GM23338 (cell line): ENCODE data around the gene PCDH12. TPM values are rescaled to one million over a fixed set of nuclear protein-coding genes. Genes with fewer than 3 reads are reported as not detected.

Experiments
- ATAC-seq: fragments of 200-7000 bp; cut with Tn5 transposase; 3 replicates; pipeline ENCODE4 v1.9.1; 2020
- DNase-seq: peaks from one replicate; pipeline ENCODE4 v3.0.0-alpha.2; 2015; ENCODE audit warnings: low spot score
- H2AFZ ChIP-seq: fragments of 200-600 bp; sonication (generic); 2 replicates; pipeline ENCODE4 v1.8.0; 2016; ENCODE audit warnings: antibody characterized with exemption, mild to moderate bottlenecking, moderate library complexity
- H3F3A ChIP-seq: fragments of 200-600 bp; sonication (generic); replicated peaks from 2 replicates; pipeline ENCODE4 v1.8.0; 2017; ENCODE audit warnings: antibody characterized with exemption, mixed run types, low read depth
- H3K27ac ChIP-seq: fragments of 200-600 bp; sonication (generic); 2 replicates; pipeline ENCODE4 v1.6.1; 2016; ENCODE audit warnings: low read depth
- H3K27me3 ChIP-seq: fragments of 200-600 bp; sonication (generic); 2 replicates; pipeline ENCODE4 v1.8.0; 2016; ENCODE audit warnings: mild to moderate bottlenecking, mixed run types, moderate library complexity; ENCODE audit not compliant: insufficient read depth
- H3K36me3 ChIP-seq: fragments of 200-600 bp; sonication (generic); 2 replicates; pipeline ENCODE4 v1.8.0; 2016; ENCODE audit warnings: mild to moderate bottlenecking; ENCODE audit not compliant: insufficient read depth
- H3K4me1 ChIP-seq: fragments of 200-600 bp; sonication (generic); 2 replicates; pipeline ENCODE4 v1.8.0; 2016; ENCODE audit warnings: mild to moderate bottlenecking, moderate library complexity; ENCODE audit not compliant: insufficient read depth
- H3K4me2 ChIP-seq: fragments of 200-600 bp; sonication (generic); 2 replicates; pipeline ENCODE4 v1.7.1; 2017; ENCODE audit warnings: mixed run types
- H3K4me3 ChIP-seq: fragments of 200-600 bp; sonication (generic); 2 replicates; pipeline ENCODE4 v1.6.1; 2016; ENCODE audit warnings: mixed run types
- H3K79me2 ChIP-seq: fragments of 200-600 bp; sonication (generic); replicated peaks from 2 replicates; pipeline ENCODE4 v1.8.0; 2017; ENCODE audit warnings: mild to moderate bottlenecking; ENCODE audit not compliant: insufficient read depth
- H3K9me2 ChIP-seq: fragments of 200-600 bp; sonication (generic); 2 replicates; pipeline ENCODE4 v1.8.0; 2017; ENCODE audit not compliant: insufficient read depth
- H4K20me1 ChIP-seq: fragments of 200-600 bp; sonication (generic); replicated peaks from 2 replicates; pipeline ENCODE4 v1.8.0; 2017; ENCODE audit warnings: mild to moderate bottlenecking; ENCODE audit not compliant: insufficient read depth
- H3K27ac Mint-ChIP-seq: 2 replicates; pipeline ENCODE4 v1.8.0; 2020; ENCODE audit warnings: inconsistent platforms, mild to moderate bottlenecking, moderate library complexity, mixed read lengths
- H3K27me3 Mint-ChIP-seq: 3 replicates; pipeline ENCODE4 v1.8.0; 2022; ENCODE audit warnings: low read depth, mild to moderate bottlenecking, moderate library complexity, mixed read lengths, inconsistent platforms; ENCODE audit not compliant: insufficient read depth, poor library complexity
- H3K36me3 Mint-ChIP-seq: 3 replicates; pipeline ENCODE4 v1.8.0; 2021; ENCODE audit warnings: low read depth, mild to moderate bottlenecking, inconsistent platforms, moderate library complexity, mixed read lengths
- H3K4me1 Mint-ChIP-seq: 3 replicates; pipeline ENCODE4 v1.8.0; 2020; ENCODE audit warnings: mild to moderate bottlenecking, inconsistent platforms, mixed read lengths
- H3K4me3 Mint-ChIP-seq: 3 replicates; pipeline ENCODE4 v1.8.0; 2021; ENCODE audit warnings: moderate library complexity, mild to moderate bottlenecking, inconsistent platforms, mixed read lengths
- H3K9me3 Mint-ChIP-seq: 3 replicates; pipeline ENCODE4 v1.8.0; 2020; ENCODE audit warnings: moderate library complexity, mild to moderate bottlenecking, inconsistent platforms, mixed read lengths
- CREB1 ChIP-seq: fragments of 250-450 bp; sonication (Bioruptor Pico); IDR thresholded peaks from 2 replicates; pipeline ENCODE4 v1.5.0; 2020; ENCODE audit warnings: low read depth, mild to moderate bottlenecking, moderate library complexity
- JUNB ChIP-seq: IDR thresholded peaks from one replicate; pipeline ENCODE4 v1.6.1; 2016; ENCODE audit warnings: antibody characterized with exemption; ENCODE audit not compliant: unreplicated experiment
- NANOG ChIP-seq: IDR thresholded peaks from 2 replicates; pipeline ENCODE4 v1.6.1; 2016; ENCODE audit warnings: antibody characterized with exemption, borderline replicate concordance
- POLR2AphosphoS5 ChIP-seq: IDR thresholded peaks from 2 replicates; pipeline ENCODE4 v1.6.1; 2016; ENCODE audit warnings: antibody characterized with exemption, low read depth
- STAT1 ChIP-seq: IDR thresholded peaks from one replicate; pipeline ENCODE4 v1.6.1; 2016; ENCODE audit warnings: antibody characterized with exemption; ENCODE audit not compliant: unreplicated experiment
- ZNF331 ChIP-seq: fragments of 250-450 bp; sonication (Bioruptor Pico); IDR thresholded peaks from 2 replicates; pipeline ENCODE4 v1.5.0; 2020; ENCODE audit warnings: low read depth, mild to moderate bottlenecking, moderate library complexity
- polyA plus RNA-seq: library from polyadenylated mRNA; unstranded; fragments of >200 nt; fragmentation: Nextera tagmentation; extraction: Ambion mirVana; gene quantifications from 2 replicates; pipeline ENCODE4 v1.2.1, GENCODE V29; 2016
- total RNA-seq: library from RNA; depleted of rRNA; stranded (reverse); fragments of >200 nt; shearing (Covaris generic); gene quantifications from 2 replicates; pipeline ENCODE4 v1.2.3, GENCODE V29; 2014
- TF ChIP-seq, protein P1 (sequence below): IDR thresholded peaks from 2 replicates; pipeline ENCODE4 v1.6.1; 2016; ENCODE audit warnings: antibody characterized with exemption
- TF ChIP-seq, protein P2 (sequence below), 2 experiments: fragments of 200-600 bp in 1 of 2; sonication (generic) in 1 of 2; conservative IDR thresholded peaks; 2 replicates each; pipeline versions ENCODE4 v1.5.1 to v1.6.1; 2016 to 2017; ENCODE audit warnings: antibody characterized with exemption in 2 of 2, low read depth in 2 of 2, mild to moderate bottlenecking in 2 of 2, moderate library complexity in 1 of 2
- TF ChIP-seq, protein P3 (sequence below): fragments of 250-450 bp; sonication (Bioruptor Pico); IDR thresholded peaks from 2 replicates; pipeline ENCODE4 v1.5.0; 2020; ENCODE audit warnings: mild to moderate bottlenecking, moderate library complexity
- TF ChIP-seq, protein P4 (sequence below): IDR thresholded peaks from one replicate; pipeline ENCODE4 v1.6.1; 2018; ENCODE audit warnings: antibody characterized with exemption; ENCODE audit not compliant: unreplicated experiment

PCDH12 gene
- total and polyA plus RNA-seq, 2 experiments from 2014 or later, result 0.14 to 0.29 TPM

DNA sequence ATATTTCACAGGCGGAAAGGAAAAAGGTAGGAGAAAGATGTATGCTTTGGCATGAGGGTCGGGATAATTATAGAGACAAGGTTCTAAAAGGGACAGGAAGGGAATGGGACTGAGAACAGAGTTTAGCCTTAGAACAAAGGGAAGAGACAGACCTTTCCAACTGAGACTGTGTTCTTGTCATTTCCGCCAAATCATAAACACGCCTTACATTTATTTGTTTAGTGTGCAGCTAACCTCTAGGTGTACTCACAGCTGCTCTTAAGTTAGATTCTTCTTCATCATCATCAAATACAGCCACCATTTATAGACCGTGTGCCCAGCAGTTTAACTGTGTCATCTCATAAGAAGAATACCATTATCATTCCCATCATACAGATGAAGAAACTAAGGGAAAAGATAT is 40.2 kb downstream of the PCDH12 start:
- peaks cover 27% of the 10 kb centered on the region for H3F3A ChIP-seq
- no peaks in the 10 kb centered on the region for H3K9me2 ChIP-seq
- peaks cover 36% of the 10 kb centered on the region for H3K27me3 Mint-ChIP-seq
- no peak overlapping the region for H3K27ac Mint-ChIP-seq
- H3K27me3 ChIP-seq, result peaks cover 23% of the 10 kb centered on the region
- DNase-seq (no peak), ATAC-seq (no peak)
- no peaks in the 10 kb centered on the region for H3K36me3 ChIP-seq
- no peaks in the 10 kb centered on the region for H3K9me3 Mint-ChIP-seq
- H3K4me3 Mint-ChIP-seq, result no peak overlapping the region
- no peak overlapping the region for H3K4me2 ChIP-seq
- TF ChIP-seq JUNB (no peak), ZNF331 (no peak), NANOG (no peak)
- TF ChIP-seq, protein P1, sequence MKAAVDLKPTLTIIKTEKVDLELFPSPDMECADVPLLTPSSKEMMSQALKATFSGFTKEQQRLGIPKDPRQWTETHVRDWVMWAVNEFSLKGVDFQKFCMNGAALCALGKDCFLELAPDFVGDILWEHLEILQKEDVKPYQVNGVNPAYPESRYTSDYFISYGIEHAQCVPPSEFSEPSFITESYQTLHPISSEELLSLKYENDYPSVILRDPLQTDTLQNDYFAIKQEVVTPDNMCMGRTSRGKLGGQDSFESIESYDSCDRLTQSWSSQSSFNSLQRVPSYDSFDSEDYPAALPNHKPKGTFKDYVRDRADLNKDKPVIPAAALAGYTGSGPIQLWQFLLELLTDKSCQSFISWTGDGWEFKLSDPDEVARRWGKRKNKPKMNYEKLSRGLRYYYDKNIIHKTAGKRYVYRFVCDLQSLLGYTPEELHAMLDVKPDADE, result no peak
- H3K4me1 ChIP-seq, result peaks cover 23% of the 10 kb centered on the region
- H3K4me1 Mint-ChIP-seq, result peaks cover 26% of the 10 kb centered on the region
- H4K20me1 ChIP-seq, result no peaks in the 10 kb centered on the region
- H3K4me3 ChIP-seq, result no peak overlapping the region
- no peak overlapping the region for H2AFZ ChIP-seq
- no peaks in the 10 kb centered on the region for H3K36me3 Mint-ChIP-seq
- H3K79me2 ChIP-seq, result no peaks in the 10 kb centered on the region
- no peak overlapping the region for H3K27ac ChIP-seq

DNA sequence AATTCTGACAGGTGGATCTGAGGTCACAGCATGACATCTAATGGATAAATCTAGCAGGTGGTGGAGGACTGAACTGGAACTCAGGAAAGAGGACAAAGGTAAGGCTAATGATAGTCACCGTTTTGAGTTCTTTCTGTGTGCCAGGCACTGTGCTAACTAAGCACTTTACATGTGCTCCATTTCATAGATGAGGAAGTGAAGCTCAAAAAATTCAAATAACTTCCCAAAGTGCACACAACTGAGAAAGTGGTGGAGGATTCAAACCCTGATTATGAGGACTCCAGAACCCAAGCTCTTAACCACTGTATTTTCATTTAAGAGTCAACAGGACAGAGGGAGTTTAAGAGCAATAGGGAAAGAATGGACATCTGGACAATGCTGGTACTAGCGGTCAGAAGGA is 41.5 kb downstream of the PCDH12 start:
- Histone ChIP-seq H3K36me3 (no peaks in the 10 kb centered on the region), H3K9me2 (no peaks in the 10 kb centered on the region), H3K4me1 (peaks cover 22% of the 10 kb centered on the region), H3K27ac (no peak overlapping the region), H3F3A (peaks cover 22% of the 10 kb centered on the region), H3K4me2 (no peak overlapping the region), H3K4me3 (no peak overlapping the region), H3K79me2 (no peaks in the 10 kb centered on the region), H4K20me1 (no peaks in the 10 kb centered on the region), H3K27me3 (peaks cover 29% of the 10 kb centered on the region), H2AFZ (no peak overlapping the region)
- ATAC-seq, result no peak
- no peak for DNase-seq
- no peak overlapping the region for H3K4me3 Mint-ChIP-seq
- no peaks in the 10 kb centered on the region for H3K9me3 Mint-ChIP-seq
- peaks cover 26% of the 10 kb centered on the region for H3K4me1 Mint-ChIP-seq
- no peak overlapping the region for H3K27ac Mint-ChIP-seq
- no peaks in the 10 kb centered on the region for H3K36me3 Mint-ChIP-seq
- TF ChIP-seq, protein P2, sequence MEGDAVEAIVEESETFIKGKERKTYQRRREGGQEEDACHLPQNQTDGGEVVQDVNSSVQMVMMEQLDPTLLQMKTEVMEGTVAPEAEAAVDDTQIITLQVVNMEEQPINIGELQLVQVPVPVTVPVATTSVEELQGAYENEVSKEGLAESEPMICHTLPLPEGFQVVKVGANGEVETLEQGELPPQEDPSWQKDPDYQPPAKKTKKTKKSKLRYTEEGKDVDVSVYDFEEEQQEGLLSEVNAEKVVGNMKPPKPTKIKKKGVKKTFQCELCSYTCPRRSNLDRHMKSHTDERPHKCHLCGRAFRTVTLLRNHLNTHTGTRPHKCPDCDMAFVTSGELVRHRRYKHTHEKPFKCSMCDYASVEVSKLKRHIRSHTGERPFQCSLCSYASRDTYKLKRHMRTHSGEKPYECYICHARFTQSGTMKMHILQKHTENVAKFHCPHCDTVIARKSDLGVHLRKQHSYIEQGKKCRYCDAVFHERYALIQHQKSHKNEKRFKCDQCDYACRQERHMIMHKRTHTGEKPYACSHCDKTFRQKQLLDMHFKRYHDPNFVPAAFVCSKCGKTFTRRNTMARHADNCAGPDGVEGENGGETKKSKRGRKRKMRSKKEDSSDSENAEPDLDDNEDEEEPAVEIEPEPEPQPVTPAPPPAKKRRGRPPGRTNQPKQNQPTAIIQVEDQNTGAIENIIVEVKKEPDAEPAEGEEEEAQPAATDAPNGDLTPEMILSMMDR (conservative IDR thresholded peaks at IDR 0.05; ENCODE audit: low read depth in 2 of 2), result no peak
- TF ChIP-seq, protein P3, sequence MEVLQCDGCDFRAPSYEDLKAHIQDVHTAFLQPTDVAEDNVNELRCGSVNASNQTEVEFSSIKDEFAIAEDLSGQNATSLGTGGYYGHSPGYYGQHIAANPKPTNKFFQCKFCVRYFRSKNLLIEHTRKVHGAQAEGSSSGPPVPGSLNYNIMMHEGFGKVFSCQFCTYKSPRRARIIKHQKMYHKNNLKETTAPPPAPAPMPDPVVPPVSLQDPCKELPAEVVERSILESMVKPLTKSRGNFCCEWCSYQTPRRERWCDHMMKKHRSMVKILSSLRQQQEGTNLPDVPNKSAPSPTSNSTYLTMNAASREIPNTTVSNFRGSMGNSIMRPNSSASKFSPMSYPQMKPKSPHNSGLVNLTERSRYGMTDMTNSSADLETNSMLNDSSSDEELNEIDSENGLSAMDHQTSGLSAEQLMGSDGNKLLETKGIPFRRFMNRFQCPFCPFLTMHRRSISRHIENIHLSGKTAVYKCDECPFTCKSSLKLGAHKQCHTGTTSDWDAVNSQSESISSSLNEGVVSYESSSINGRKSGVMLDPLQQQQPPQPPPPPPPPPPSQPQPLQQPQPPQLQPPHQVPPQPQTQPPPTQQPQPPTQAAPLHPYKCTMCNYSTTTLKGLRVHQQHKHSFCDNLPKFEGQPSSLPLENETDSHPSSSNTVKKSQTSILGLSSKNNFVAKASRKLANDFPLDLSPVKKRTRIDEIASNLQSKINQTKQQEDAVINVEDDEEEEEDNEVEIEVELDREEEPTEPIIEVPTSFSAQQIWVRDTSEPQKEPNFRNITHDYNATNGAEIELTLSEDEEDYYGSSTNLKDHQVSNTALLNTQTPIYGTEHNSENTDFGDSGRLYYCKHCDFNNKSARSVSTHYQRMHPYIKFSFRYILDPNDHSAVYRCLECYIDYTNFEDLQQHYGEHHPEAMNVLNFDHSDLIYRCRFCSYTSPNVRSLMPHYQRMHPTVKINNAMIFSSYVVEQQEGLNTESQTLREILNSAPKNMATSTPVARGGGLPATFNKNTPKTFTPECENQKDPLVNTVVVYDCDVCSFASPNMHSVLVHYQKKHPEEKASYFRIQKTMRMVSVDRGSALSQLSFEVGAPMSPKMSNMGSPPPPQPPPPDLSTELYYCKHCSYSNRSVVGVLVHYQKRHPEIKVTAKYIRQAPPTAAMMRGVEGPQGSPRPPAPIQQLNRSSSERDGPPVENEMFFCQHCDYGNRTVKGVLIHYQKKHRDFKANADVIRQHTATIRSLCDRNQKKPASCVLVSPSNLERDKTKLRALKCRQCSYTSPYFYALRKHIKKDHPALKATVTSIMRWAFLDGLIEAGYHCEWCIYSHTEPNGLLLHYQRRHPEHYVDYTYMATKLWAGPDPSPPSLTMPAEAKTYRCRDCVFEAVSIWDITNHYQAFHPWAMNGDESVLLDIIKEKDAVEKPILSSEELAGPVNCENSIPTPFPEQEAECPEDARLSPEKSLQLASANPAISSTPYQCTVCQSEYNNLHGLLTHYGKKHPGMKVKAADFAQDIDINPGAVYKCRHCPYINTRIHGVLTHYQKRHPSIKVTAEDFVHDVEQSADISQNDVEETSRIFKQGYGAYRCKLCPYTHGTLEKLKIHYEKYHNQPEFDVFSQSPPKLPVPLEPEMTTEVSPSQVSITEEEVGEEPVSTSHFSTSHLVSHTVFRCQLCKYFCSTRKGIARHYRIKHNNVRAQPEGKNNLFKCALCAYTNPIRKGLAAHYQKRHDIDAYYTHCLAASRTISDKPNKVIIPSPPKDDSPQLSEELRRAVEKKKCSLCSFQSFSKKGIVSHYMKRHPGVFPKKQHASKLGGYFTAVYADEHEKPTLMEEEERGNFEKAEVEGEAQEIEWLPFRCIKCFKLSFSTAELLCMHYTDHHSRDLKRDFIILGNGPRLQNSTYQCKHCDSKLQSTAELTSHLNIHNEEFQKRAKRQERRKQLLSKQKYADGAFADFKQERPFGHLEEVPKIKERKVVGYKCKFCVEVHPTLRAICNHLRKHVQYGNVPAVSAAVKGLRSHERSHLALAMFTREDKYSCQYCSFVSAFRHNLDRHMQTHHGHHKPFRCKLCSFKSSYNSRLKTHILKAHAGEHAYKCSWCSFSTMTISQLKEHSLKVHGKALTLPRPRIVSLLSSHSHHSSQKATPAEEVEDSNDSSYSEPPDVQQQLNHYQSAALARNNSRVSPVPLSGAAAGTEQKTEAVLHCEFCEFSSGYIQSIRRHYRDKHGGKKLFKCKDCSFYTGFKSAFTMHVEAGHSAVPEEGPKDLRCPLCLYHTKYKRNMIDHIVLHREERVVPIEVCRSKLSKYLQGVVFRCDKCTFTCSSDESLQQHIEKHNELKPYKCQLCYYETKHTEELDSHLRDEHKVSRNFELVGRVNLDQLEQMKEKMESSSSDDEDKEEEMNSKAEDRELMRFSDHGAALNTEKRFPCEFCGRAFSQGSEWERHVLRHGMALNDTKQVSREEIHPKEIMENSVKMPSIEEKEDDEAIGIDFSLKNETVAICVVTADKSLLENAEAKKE (CRISPR knock-in tag), result no peak
- no peak for TF ChIP-seq NANOG
- no peak for TF ChIP-seq JUNB
- no peak for TF ChIP-seq CREB1 (CRISPR knock-in tag)
- no peak for TF ChIP-seq STAT1
- TF ChIP-seq POLR2AphosphoS5, result no peak
- TF ChIP-seq, protein P4, sequence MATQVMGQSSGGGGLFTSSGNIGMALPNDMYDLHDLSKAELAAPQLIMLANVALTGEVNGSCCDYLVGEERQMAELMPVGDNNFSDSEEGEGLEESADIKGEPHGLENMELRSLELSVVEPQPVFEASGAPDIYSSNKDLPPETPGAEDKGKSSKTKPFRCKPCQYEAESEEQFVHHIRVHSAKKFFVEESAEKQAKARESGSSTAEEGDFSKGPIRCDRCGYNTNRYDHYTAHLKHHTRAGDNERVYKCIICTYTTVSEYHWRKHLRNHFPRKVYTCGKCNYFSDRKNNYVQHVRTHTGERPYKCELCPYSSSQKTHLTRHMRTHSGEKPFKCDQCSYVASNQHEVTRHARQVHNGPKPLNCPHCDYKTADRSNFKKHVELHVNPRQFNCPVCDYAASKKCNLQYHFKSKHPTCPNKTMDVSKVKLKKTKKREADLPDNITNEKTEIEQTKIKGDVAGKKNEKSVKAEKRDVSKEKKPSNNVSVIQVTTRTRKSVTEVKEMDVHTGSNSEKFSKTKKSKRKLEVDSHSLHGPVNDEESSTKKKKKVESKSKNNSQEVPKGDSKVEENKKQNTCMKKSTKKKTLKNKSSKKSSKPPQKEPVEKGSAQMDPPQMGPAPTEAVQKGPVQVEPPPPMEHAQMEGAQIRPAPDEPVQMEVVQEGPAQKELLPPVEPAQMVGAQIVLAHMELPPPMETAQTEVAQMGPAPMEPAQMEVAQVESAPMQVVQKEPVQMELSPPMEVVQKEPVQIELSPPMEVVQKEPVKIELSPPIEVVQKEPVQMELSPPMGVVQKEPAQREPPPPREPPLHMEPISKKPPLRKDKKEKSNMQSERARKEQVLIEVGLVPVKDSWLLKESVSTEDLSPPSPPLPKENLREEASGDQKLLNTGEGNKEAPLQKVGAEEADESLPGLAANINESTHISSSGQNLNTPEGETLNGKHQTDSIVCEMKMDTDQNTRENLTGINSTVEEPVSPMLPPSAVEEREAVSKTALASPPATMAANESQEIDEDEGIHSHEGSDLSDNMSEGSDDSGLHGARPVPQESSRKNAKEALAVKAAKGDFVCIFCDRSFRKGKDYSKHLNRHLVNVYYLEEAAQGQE, result no peak
- peaks cover 35% of the 10 kb centered on the region for H3K27me3 Mint-ChIP-seq
